ENCODE data around the gene KCNV2.

The KCNV2 gene

GRCh38 chr9:2729003-2729402, 11.7 kb downstream of the KCNV2 start:
- no peak for TF ChIP-seq CTCF (IDR thresholded peaks at IDR 0.05)

DNA sequence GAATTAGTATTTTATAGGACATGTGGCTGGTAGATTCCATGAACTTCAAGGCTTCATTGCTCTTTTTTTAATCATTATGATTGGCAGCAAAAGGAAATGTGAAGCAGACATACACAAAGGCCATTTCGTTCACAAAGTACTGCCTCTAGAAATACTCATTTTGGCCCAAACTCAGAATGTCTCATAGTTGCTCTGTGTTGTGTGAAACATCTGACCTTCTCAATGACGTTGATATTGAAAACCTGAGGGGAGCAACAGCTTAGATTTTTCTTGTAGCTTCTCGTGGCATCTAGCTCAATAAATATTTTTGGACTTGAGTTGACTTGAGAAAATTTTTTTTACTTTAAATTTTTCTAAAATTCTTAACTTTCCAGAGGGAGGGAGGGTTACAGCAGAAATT, 12.4 kb downstream of the KCNV2 start:
- no peak for TF ChIP-seq CTCF (IDR thresholded peaks at IDR 0.05)

DNA sequence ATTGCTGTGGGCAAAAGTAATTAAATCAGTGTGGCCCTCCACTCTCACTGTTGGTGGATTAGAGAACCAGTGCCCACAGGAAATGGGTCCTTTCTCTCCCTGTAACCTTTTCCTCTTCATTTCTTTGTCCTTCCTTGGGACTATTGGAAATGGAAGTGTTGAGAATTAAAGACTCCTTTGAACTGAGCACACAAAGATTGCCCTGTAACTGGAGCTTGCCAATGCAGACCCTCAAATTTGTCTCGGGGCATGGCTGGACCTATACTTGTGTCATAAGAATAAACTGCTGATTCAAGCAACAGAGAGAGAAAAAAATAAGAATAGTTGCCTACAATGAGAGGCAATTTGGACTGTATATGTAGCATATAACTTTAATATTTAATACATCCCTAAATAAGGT, 13.7 kb downstream of the KCNV2 start:
- TF ChIP-seq CTCF (IDR thresholded peaks at IDR 0.05): no peak

GRCh38 chr9:2732492-2732891, 15.2 kb downstream of the KCNV2 start:
- no peak for TF ChIP-seq CTCF (IDR thresholded peaks at IDR 0.05)

- no peak for TF ChIP-seq CTCF (IDR thresholded peaks at IDR 0.05)
Measured at GRCh38 chr9:2740616-2741015, 23.3 kb downstream of the KCNV2 start.

DNA sequence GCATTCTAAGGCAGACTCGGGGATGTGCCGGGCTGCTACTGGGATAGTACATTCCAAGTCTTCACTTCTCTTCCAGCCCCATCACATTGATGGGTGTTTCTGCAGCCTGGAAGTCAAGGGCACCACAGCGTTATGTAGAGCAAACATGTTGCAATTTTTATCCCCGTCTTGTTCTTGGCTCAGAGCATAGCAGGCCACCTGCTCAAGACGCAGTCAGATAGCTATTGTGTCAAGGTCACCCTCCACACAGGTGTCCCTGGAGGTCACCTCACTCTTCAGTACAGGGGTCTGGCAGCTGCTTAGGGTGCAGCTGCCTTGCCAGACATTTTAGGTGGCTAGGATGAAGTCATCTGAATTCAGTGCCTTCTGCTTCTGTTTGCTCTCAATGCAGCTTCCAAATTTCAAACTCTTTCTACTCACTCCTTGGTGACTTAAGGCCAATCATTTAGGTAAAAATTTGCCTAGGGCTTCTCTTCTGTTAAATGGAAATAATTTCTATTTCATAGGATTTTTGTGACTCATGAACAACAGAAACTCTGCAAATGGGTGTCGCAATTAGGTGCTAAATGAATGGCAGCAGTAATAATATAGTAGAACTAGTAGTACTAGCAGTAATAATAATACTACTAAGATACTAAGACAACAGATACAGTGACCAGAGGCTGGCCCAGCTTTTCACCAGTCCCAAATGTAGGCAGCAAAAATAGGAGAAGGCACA, 24.3 kb downstream of the KCNV2 start:
- TF ChIP-seq CTCF (IDR thresholded peaks at IDR 0.05): no peak

DNA sequence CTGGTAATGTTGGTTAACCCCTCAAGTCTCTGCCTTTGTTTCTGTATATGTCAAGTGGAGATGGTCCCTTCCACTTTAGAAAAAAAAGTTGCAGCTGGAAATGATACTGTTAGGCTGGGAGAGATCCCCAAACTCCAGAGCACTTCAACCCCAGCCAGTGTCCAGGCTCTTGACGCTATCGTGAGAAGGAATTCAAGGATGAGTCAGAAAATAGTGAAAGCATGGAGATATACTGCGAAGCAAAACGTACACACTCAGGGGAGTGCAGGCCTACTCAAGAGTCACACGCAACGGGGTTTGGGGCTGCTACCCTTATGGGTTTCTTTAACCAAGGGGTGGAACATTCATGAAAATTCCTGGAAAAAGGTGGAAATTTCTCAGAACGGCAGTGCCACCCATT, 24.9 kb downstream of the KCNV2 start:
- TF ChIP-seq CTCF (IDR thresholded peaks at IDR 0.05): no peak
